Smooth muscle cell (in vitro differentiated cells): ENCODE data around the gene SEBOX. TPM values are rescaled to one million over a fixed set of nuclear protein-coding genes. Genes with fewer than 3 reads are reported as not detected.

Experiments
- DNase-seq: peaks from one replicate; lab custom pipeline; 2025; ENCODE audit not compliant: unreplicated experiment; lab: John Stamatoyannopoulos, UW
- H2AFZ ChIP-seq: fragments of 200-600 bp; sonication (generic); 2 replicates; pipeline ENCODE4 v1.6.0; 2016; ENCODE audit warnings: antibody characterized with exemption, low read depth, mild to moderate bottlenecking
- H3F3A ChIP-seq: fragments of 200-600 bp; sonication (generic); 2 replicates; pipeline ENCODE4 v1.6.0; 2017; ENCODE audit warnings: antibody characterized with exemption, low read depth
- H3K27ac ChIP-seq: fragments of 200-600 bp; sonication (generic); 2 replicates; pipeline ENCODE4 v1.5.1; 2016; ENCODE audit warnings: low read depth, mild to moderate bottlenecking
- H3K27me3 ChIP-seq: fragments of 200-600 bp; sonication (generic); 2 replicates; pipeline ENCODE4 v1.6.1; 2016; ENCODE audit warnings: low read depth, mild to moderate bottlenecking
- H3K36me3 ChIP-seq: fragments of 200-600 bp; sonication (generic); 2 replicates; pipeline ENCODE4 v1.5.1; 2016; ENCODE audit warnings: low read depth
- H3K4me1 ChIP-seq: fragments of 200-600 bp; sonication (generic); 2 replicates; pipeline ENCODE4 v1.5.1; 2016; ENCODE audit warnings: low read depth
- H3K4me2 ChIP-seq: fragments of 200-600 bp; sonication (generic); 2 replicates; pipeline ENCODE4 v1.6.0; 2016; ENCODE audit warnings: mild to moderate bottlenecking
- H3K4me3 ChIP-seq: fragments of 200-600 bp; sonication (generic); 2 replicates; pipeline ENCODE4 v1.5.1; 2016; ENCODE audit warnings: mild to moderate bottlenecking
- H3K79me2 ChIP-seq: fragments of 200-600 bp; sonication (generic); 2 replicates; pipeline ENCODE4 v1.6.0; 2016; ENCODE audit warnings: low read depth, mild to moderate bottlenecking
- H3K9ac ChIP-seq: fragments of 200-600 bp; sonication (generic); 2 replicates; pipeline ENCODE4 v1.6.0; 2016; ENCODE audit warnings: low read depth
- H3K9me3 ChIP-seq: fragments of 200-600 bp; sonication (generic); replicated peaks from 2 replicates; pipeline ENCODE4 v1.5.1; 2016; ENCODE audit warnings: low read depth
- H4K20me1 ChIP-seq: fragments of 200-600 bp; sonication (generic); 2 replicates; pipeline ENCODE4 v1.6.0; 2016; ENCODE audit warnings: low read depth
- WGBS: methylation state at CpG from one replicate; pipeline ENCODE4 v1.1.7; 2016; ENCODE audit warnings: low lambda C conversion rate; 5-methylcytosine and 5-hydroxymethylcytosine counted together
- polyA plus RNA-seq: library from polyadenylated mRNA; unstranded; fragments of >200 nt; fragmentation: Nextera tagmentation; extraction: Ambion mirVana; gene quantifications from 2 replicates; pipeline ENCODE4 v1.2.1, GENCODE V29; 2016
- total RNA-seq: library from RNA; depleted of rRNA; stranded (reverse); fragments of >200 nt; gene quantifications from 2 replicates; pipeline ENCODE4 v1.2.3, GENCODE V29; 2014
- TF ChIP-seq, protein P1 (sequence below): fragments of 200-600 bp; sonication (generic); IDR thresholded peaks from 2 replicates; pipeline ENCODE4 v1.5.1; 2017; ENCODE audit warnings: borderline replicate concordance, mild to moderate bottlenecking, antibody characterized with exemption; ENCODE audit not compliant: insufficient read depth, poor library complexity, severe bottlenecking

The SEBOX gene
- total and polyA plus RNA-seq, 2 experiments from 2014 or later = not detected

DNA sequence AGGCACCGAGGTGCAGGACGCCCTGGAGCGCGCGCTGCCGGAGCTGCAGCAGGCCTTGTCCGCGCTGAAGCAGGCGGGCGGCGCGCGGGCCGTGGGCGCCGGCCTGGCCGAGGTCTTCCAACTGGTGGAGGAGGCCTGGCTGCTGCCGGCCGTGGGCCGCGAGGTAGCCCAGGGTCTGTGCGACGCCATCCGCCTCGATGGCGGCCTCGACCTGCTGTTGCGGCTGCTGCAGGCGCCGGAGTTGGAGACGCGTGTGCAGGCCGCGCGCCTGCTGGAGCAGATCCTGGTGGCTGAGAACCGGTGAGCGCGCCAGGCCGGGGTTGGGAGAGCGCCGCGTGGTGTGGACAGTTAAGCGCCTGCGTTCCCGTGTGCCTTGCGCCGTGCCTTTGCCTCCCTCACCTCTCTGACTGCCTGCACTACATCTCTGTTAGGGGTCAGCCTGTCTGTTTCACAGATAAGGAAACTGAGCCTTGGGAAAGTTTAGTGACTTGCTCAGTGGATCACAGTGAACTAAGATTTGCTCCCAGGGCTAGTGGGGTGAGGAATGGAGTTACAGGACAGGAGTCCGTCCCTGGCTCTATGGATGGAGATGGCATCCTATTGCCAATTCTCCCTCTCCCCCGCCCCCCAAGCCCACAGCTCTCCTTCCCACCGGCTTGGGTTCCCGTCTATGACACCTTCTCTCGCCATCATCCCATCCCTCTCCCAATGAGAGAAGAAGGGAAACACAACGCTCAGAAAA, 7.4 kb upstream of the SEBOX start:
- Histone ChIP-seq H3K4me2 (peak overlapping the region; percentile 94), H3K9me3 (no peaks in the 10 kb centered on the region), H3K27ac (peak overlapping the region; percentile 62), H3K4me3 (peak overlapping the region; percentile 68), H3F3A (peaks cover 5% of the 10 kb centered on the region), H3K4me1 (peaks cover 20% of the 10 kb centered on the region), H2AFZ (no peak overlapping the region), H3K9ac (no peak overlapping the region), H4K20me1 (peaks cover 43% of the 10 kb centered on the region), H3K27me3 (no peaks in the 10 kb centered on the region), H3K79me2 (peaks cover 19% of the 10 kb centered on the region), H3K36me3 (no peaks in the 10 kb centered on the region)
- 19% methylated on average over 26 of the region's 53 CpGs for WGBS
- TF ChIP-seq, protein P1, sequence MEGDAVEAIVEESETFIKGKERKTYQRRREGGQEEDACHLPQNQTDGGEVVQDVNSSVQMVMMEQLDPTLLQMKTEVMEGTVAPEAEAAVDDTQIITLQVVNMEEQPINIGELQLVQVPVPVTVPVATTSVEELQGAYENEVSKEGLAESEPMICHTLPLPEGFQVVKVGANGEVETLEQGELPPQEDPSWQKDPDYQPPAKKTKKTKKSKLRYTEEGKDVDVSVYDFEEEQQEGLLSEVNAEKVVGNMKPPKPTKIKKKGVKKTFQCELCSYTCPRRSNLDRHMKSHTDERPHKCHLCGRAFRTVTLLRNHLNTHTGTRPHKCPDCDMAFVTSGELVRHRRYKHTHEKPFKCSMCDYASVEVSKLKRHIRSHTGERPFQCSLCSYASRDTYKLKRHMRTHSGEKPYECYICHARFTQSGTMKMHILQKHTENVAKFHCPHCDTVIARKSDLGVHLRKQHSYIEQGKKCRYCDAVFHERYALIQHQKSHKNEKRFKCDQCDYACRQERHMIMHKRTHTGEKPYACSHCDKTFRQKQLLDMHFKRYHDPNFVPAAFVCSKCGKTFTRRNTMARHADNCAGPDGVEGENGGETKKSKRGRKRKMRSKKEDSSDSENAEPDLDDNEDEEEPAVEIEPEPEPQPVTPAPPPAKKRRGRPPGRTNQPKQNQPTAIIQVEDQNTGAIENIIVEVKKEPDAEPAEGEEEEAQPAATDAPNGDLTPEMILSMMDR = no peak
- DNase-seq = no peak

DNA sequence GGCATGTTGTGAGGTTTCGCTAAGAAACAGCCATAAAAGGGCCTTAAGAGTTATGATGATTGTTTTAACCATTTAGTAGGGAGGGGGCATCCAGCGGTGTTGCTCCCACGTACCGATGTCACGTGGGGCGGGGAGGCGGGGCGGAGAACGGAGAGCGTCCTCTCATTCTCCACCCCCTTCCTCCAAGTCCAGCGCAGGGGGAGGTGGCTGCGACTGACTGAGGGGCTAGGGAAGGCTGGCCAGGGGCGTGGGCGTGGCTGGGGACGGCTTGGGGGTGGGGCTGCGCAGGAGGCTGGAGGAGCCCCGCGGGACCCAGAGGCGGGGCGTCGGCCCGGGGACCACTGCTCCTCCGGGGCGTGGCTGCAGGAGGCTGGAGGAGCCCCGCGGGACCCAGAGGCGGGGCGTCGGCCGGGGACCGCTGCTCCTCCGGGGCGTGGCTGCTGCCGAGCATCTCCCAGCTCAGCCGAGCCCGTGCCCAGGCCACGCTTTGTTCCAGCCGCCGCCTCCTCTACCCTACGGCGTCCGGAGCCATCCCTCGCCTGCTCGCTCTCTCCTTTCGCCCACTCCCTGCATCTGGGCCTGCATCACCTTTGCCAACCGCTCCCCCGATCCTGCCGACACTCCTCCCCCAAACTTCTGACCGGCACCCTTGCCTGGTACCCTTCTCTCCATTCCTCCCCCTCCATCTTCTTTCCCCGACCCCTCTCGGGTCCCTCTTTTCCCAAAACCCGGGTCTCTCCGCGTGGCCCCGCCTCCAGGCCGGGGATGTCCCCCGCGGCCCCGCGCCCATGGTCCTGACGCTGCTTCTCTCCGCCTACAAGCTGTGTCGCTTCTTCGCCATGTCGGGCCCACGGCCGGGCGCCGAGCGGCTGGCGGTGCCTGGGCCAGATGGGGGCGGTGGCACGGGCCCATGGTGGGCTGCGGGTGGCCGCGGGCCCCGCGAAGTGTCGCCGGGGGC, 6.5 kb upstream of the SEBOX start, which contains the start of gene SARM1:
Gene SARM1, plus strand, starts transcription at position 450 of the 958 bp plus-strand sequence. Its CDS starts 339 bp downstream, at position 789.
- peaks cover 20% of the 10 kb centered on the region for H3K4me1 ChIP-seq
- 3% methylated on average over 55 of the region's 80 CpGs for WGBS
- peaks cover 38% of the 10 kb centered on the region for H4K20me1 ChIP-seq
- TF ChIP-seq, protein P1 = no peak
- DNase-seq = peak; percentile 84
- peak within 1 kb of the TSS; percentile 39 for H3K9ac ChIP-seq
- no peaks in the 10 kb centered on the region for H3K36me3 ChIP-seq
- peak within 1 kb of the TSS; percentile 94 for H3K4me2 ChIP-seq
- peaks cover 5% of the 10 kb centered on the region for H3F3A ChIP-seq
- no peaks in the 10 kb centered on the region for H3K27me3 ChIP-seq
- no peaks in the 10 kb centered on the region for H3K9me3 ChIP-seq
- H3K4me3 ChIP-seq = peak within 1 kb of the TSS; percentile 68
- peaks cover 19% of the 10 kb centered on the region for H3K79me2 ChIP-seq
- H3K27ac ChIP-seq = peak within 1 kb of the TSS; percentile 67
- H2AFZ ChIP-seq = peak within 1 kb of the TSS; percentile 72

DNA sequence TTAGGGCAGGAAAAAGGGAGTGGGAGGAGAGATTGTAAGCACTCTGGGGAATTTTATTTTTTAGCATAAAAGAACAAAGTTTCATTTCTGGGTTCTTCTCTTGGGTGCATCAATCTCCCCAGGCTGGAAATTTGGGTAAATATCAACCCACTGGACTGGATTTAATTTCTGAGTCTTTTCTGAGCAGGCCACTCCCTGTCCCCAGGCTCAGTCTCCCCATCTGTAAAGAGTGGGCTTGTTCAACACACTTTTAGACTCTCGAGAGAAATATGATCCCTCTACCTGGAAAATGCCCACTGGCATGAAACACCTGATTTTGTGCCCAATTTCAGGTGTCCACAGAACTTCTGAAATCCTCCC, 5.7 kb upstream of the SEBOX start:
- peak overlapping the region; percentile 68 for H3K4me3 ChIP-seq
- peak overlapping the region; percentile 94 for H3K4me2 ChIP-seq
- no peaks in the 10 kb centered on the region for H3K9me3 ChIP-seq
- H3K27ac ChIP-seq = peak overlapping the region; percentile 67
- no peaks in the 10 kb centered on the region for H3K27me3 ChIP-seq
- DNase-seq = no peak
- peak overlapping the region; percentile 29 for H3K9ac ChIP-seq
- no peak overlapping the region for H2AFZ ChIP-seq
- H3K4me1 ChIP-seq = peaks cover 20% of the 10 kb centered on the region
- TF ChIP-seq, protein P1 = no peak
- H3K36me3 ChIP-seq = no peaks in the 10 kb centered on the region
- WGBS = 67% methylated on average over 1 of the region's 1 CpG
- peaks cover 19% of the 10 kb centered on the region for H3K79me2 ChIP-seq
- H4K20me1 ChIP-seq = peaks cover 34% of the 10 kb centered on the region
- H3F3A ChIP-seq = peaks cover 5% of the 10 kb centered on the region
